HG03175 (cell line): ENCODE results near the gene IL1R2.
"Not testable (repeated sequence)": the region's sequence is repeated elsewhere in the genome, so short reads cannot be mapped to it uniquely, and the experiment has no call there.

Source experiments
- ATAC-seq: cut with Tn5 transposase; IDR thresholded peaks from one replicate; pipeline ENCODE4 v1.9.1; 2021; ENCODE audit warnings: mild to moderate bottlenecking, moderate library complexity; ENCODE audit not compliant: unreplicated experiment

IL1R2 gene

GRCh38 chr2:102057502-102058292, 65.9 kb downstream of the IL1R2 start:
- peak; percentile 70 for ATAC-seq

- no peak for ATAC-seq
Observed at GRCh38 chr2:102058293-102058833, 66.6 kb downstream of the IL1R2 start.

DNA sequence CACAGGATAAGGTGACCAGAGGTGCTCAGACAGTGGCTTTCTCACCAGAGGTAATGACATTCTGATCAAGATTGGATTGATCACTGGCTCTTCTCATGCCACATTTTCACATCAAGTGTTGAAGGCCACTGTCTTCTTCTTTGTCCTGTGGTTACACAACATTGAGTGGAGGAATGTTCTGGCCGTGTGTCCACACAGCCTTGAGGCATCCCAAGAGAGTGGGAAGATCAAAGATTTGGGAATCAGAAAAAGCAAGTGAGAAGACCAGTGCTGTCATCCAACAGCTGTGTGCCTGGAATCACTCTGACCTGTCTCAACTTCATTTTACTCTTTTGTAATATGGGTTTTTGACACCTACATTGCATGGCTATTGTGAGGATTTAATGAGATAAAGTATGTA, 67.4 kb downstream of the IL1R2 start:
- no peak for ATAC-seq

DNA sequence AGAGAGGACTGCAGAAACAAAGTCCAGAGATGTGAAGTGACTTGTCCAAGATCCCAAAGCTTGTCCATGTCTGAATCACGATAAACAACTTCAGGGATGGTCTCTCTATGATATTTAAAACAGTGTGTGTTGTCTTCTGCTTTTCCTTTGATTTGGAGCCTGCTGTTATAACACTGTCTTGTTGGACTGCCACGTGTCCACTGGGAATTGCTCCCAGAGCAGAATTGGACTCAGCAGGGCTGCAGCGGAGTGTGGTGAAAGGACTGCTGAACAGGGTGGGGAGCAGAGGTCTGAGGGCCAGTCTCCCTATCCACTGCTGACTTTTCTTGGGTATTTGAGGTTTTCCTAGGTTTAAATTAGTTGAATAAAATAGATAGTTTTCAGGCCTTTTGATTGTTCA, 68.3 kb downstream of the IL1R2 start:
- no peak for ATAC-seq

GRCh38 chr2:102060792-102061191, 69.0 kb downstream of the IL1R2 start:
- no peak for ATAC-seq

DNA sequence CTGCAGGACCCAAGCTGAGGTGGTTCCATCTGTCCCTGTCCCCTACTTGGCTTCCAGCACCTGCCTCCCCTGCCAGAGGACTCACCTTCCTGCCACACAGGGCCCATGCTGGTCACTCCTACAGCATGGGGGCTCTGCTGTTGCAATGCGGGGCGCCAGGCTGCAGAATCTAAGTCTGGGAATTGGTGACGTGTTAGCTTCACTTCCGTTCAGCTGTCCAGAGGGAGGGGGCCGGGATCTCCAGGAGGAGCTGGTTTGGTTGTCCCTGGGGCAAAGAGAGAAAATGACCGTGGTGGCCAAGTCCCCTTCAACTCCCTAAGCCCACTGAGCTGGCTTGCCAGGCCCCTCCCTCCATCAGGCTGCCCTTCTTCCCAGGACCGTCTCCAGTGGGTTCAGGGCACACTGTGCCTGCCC, 69.5 kb downstream of the IL1R2 start:
- no peak for ATAC-seq

- no peak for ATAC-seq
Observed at GRCh38 chr2:102061962-102062795, 70.4 kb downstream of the IL1R2 start.

DNA sequence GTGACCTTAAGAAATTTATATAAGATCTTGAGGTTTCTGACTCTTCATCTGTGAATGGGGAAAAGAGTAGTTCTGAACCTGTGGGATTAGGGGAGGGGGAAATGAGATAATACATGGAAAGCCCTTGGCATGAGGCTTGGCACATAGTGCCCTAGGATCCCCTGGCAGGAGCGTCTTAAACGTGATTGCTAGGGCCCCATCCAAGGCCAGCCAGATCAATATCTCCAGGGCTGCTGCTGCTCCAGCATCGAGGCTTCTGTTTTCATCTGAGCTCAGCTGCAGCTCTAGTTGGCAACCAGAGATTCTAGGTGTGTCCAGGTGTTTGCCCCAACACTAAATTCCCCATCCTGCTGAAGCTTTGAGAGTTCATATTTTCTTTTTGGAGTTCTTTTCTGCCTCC, 71.0 kb downstream of the IL1R2 start:
- no peak for ATAC-seq

DNA sequence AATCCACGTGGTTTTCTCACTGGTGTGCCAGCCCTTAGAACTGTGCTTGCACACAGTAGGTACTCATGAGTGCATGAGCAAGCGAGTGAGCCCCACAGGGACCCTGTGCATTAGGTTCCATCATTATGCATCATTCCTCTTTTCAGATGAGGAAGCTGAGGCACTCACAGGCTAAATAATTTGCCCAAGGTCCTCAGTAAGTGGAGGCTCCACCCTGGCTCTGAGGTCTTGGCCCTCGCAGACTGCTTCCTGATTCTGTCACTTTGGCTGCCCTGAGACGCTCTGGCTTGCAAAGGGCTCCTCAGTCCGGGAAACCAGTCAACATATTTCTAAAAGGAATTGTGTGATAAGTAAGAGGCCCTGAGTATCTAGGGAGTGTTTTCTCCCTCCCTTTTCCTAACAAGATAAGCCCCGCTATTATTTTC, 71.7 kb downstream of the IL1R2 start:
- ATAC-seq = no peak

GRCh38 chr2:102063941-102064678, 72.3 kb downstream of the IL1R2 start:
- no peak for ATAC-seq

DNA sequence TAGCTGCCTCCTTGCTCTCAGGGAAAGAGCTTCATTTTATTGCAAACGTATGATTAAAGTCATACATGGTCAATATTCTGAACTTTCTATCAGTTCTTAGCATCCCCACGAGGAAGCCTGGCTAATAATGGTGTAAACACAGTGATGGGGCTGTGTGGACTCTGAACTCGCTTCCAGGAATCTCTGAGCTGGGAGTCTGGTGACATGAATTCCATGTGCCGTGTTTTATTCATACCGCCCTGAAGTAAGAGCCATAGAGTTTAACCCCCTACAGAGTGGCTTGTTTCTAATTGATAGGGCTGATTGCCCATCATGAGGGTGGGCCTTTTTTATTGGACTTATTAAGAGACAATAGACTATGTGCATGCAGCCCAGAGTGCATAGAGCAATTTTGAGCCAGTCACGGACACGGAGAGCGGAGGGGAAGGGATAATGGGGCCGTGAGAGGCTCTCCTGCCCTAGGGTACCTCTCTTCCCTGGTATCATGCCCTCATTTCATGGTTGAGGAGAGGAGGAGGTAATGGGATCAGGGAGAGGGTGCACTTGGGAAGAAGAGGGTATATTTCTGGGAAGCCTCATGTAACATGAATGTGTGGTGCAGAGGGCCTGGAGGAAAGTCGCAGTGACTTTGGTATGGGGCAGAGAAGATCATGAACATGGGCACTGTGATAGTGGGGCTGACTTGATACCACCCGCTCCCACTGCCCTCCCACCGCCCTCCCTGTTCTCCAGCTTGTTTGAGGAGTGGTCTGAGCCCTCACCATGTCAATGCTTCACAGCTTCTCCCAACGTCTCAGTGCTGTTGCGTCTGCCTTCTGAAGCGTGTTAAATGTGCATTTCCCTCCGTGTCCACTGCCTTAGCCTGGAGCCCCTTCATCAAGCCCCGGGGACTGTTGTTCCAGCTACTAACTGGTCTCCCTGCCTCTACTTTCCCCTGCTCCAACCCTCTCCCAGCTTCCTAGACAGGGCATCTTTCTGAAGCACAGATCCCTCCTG, 73.2 kb downstream of the IL1R2 start:
- no peak for ATAC-seq

DNA sequence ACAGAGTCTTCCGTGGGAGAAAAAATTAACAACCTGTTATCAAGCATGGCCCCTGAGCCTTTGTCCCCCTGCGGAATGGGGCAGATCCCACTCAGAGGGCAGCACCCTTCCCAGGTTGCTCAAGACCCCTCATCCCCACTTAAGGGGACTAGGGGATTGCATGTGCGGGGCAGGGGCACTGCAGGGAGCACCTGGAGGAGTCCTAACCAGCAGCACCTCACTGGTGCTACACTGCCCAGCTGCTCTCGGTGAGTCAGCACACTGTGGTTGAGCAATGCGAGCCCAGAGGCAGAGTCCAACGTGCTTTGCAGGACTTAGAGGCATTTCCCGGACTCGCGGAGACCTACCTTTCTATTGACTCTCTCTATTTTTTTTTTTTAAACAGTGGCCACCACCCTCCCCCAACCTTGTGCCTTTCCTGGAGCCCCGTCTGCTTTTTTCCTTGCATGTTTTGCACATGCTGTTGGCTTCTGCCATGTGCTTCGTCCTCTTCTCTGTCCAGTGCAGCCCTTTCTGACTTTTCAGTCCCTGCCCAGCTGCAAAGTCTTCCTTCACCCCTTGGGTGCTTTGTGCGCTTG, 74.0 kb downstream of the IL1R2 start:
- no peak for ATAC-seq

DNA sequence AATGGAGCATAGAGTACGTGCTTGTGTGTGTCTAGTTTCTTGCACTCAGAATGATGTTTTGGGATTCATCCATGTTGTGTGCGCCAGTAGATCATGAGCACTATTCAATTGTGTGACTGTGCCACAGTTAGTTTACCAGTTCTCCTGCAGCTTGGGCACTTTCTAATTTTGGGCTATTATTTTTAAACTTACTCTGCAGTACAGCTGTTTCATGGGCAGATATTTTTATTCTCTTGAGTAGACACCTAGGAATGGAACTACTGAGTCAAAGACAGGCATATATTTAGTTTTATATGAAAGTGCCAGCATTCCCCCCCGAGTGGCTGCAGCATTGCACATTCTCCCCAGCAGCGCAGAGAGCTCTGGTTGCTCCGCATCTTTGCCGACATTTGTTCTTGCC, 74.8 kb downstream of the IL1R2 start:
- ATAC-seq = no peak

DNA sequence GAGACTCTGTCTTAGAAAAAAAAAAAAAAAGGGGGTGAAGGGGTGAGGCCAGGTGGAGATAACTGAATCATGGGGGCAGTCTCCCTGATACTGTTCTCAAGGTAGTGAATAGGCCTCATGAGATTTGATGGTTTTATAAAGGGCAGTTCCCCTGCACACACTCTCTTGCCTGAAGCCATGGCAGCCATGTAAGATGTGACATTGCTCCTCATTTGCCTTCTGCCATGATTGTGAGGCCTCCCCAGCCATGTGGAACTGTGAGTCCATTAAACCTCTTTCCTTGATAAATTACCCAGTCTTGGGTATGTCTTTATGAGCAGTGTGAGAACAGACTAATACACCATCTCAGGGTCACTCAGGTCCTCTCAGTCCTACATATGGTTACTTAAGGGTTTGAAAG, 76.4 kb downstream of the IL1R2 start:
- not testable (repeated sequence) for ATAC-seq

- ATAC-seq = no peak
Observed at GRCh38 chr2:102069311-102069974, 77.7 kb downstream of the IL1R2 start.

GRCh38 chr2:102070058-102070642, 78.4 kb downstream of the IL1R2 start:
- ATAC-seq = no peak

DNA sequence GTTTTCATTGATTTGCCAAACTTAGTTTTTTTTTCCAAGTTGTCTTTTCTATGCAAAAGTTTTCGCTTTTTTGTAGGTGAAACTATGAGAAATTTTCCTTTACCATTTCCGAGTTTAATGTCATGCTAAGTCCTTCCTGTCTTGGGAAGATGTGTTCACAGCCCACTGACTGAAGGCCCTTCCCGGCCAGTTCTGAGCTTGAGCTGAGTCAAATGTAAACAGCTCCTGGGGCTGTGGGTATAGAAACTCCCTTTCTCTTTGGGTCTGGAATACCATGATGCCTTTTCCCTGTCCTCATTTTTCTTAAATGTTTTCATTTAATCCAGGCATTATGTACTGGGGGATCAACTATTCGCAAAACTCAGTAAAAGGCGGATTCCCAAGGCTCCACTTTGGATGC, 81.0 kb downstream of the IL1R2 start:
- ATAC-seq = no peak

- no peak for ATAC-seq
Observed at GRCh38 chr2:102073168-102073724, 81.5 kb downstream of the IL1R2 start.
